ENCODE data around the gene GABRB1.

GABRB1 gene

DNA sequence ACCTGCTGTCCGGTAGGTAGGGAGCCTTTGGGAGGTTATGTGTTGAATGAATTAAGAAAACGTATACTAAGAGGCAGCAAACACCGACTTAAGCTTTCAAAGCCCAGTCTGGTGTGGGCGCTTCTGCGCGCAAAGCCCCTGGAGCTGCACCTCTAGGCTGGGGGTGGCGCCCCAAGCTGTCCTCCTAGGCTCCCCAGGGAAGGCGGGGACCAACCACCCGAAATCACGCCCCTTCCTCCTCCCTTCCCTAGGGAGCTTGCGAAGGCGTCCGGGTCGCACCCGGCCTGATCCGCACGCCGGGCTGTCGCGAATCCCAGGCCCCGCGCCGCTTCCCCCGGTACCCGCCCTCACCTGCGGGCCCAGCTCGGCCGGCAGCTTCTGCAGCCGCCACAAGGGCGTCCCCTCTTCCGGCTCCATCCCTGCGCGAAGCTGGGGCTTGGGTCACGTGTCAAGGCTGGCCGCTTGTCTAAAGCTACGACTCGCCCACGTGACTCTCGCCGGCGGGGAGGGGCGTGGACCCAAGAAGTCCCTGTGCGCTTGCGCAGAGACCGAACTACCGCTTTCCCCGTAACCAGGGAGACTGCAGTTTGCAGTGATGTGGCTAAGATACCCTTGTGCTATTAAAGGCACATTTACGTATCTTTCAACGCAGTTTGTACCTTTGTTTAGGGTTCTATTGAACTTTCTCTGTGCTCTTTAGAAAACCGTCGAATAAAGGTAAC lies 432.0 kb downstream of the GABRB1 start, which contains the start of gene COMMD8:
TSS of gene COMMD8 (minus strand) at position 468 of the 722 bp plus-strand sequence. CDS start at position 417, 51 bp downstream.
- peaks cover 16% of the 10 kb centered on the region; the same call in 1 of the 2 replicates for H3K36me3 ChIP-seq (ENCODE audit: insufficient read depth, low read length)
- peak within 1 kb of the TSS; percentile 79 for H3K4me2 ChIP-seq (ENCODE audit: low read length)
- peak within 1 kb of the TSS; percentile 54; the same call in 1 of the 2 replicates for H2AFZ ChIP-seq (ENCODE audit: low read length)
- H3K27me3 ChIP-seq (ENCODE audit: insufficient read depth, low read length), result no peaks in the 10 kb centered on the region
- H3F3A ChIP-seq (ENCODE audit: insufficient read depth, low read length), result no peaks in the 10 kb centered on the region
- peak within 1 kb of the TSS; percentile 68 for H3K9ac ChIP-seq (ENCODE audit: low read length)
- H3K4me3 ChIP-seq (ENCODE audit: low read depth, low read length, poor library complexity, severe bottlenecking), result peak within 1 kb of the TSS; percentile 74
- no peaks in the 10 kb centered on the region for H3K79me2 ChIP-seq (ENCODE audit: insufficient read depth, low read length)
- no peaks in the 10 kb centered on the region for H4K20me1 ChIP-seq (ENCODE audit: insufficient read depth, low read length)
- no peaks in the 10 kb centered on the region for H3K9me2 ChIP-seq (ENCODE audit: low read depth, low read length)
- H3K4me1 ChIP-seq (ENCODE audit: insufficient read depth, low read length, severe bottlenecking), result peaks cover 35% of the 10 kb centered on the region
- TF ChIP-seq, protein P1, sequence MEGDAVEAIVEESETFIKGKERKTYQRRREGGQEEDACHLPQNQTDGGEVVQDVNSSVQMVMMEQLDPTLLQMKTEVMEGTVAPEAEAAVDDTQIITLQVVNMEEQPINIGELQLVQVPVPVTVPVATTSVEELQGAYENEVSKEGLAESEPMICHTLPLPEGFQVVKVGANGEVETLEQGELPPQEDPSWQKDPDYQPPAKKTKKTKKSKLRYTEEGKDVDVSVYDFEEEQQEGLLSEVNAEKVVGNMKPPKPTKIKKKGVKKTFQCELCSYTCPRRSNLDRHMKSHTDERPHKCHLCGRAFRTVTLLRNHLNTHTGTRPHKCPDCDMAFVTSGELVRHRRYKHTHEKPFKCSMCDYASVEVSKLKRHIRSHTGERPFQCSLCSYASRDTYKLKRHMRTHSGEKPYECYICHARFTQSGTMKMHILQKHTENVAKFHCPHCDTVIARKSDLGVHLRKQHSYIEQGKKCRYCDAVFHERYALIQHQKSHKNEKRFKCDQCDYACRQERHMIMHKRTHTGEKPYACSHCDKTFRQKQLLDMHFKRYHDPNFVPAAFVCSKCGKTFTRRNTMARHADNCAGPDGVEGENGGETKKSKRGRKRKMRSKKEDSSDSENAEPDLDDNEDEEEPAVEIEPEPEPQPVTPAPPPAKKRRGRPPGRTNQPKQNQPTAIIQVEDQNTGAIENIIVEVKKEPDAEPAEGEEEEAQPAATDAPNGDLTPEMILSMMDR (IDR thresholded peaks at IDR 0.05; ENCODE audit: low read length), result no peak; the same call in 1 of the 2 replicates
- no peak for TF ChIP-seq EZH2 (IDR thresholded peaks at IDR 0.05; ENCODE audit: borderline replicate concordance, low read length)
- H3K27ac ChIP-seq (ENCODE audit: low read depth, low read length, poor library complexity, severe bottlenecking), result peak within 1 kb of the TSS; percentile 75
- no peaks in the 10 kb centered on the region for H3K9me3 ChIP-seq (ENCODE audit: low read length)

DNA sequence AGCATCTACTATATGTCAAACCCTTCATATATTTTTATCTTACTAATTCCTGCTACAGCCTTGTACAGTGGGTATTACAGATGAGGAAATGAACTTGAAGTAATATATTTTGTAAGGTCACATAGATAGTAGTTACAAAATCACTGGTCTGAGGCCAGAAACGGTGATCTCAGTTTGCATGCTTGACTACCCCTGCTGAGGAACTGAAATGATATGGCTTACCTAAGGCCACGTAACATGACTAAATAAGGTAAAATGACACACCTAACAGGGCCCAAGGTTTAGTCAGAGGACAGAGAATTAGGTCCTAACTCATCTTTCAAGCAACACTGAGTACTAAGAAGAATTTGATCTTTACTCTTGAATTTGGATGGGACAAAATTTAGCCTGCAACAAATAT lies 433.6 kb downstream of the GABRB1 start:
- H3K9me2 ChIP-seq (ENCODE audit: low read depth, low read length), result no peaks in the 10 kb centered on the region
- H3K27me3 ChIP-seq (ENCODE audit: insufficient read depth, low read length), result no peaks in the 10 kb centered on the region
- TF ChIP-seq, protein P1 (IDR thresholded peaks at IDR 0.05; ENCODE audit: low read length), result no peak
- no peak for TF ChIP-seq EZH2 (IDR thresholded peaks at IDR 0.05; ENCODE audit: borderline replicate concordance, low read length)
- no peaks in the 10 kb centered on the region for H3K9me3 ChIP-seq (ENCODE audit: low read length)
- no peak overlapping the region for H3K9ac ChIP-seq (ENCODE audit: low read length)
- H3F3A ChIP-seq (ENCODE audit: insufficient read depth, low read length), result no peaks in the 10 kb centered on the region
- H3K4me2 ChIP-seq (ENCODE audit: low read length), result no peak overlapping the region
- H4K20me1 ChIP-seq (ENCODE audit: insufficient read depth, low read length), result no peaks in the 10 kb centered on the region
- peaks cover under 1% of the 10 kb centered on the region; the same call in 1 of the 2 replicates for H3K36me3 ChIP-seq (ENCODE audit: insufficient read depth, low read length)
- no peaks in the 10 kb centered on the region for H3K79me2 ChIP-seq (ENCODE audit: insufficient read depth, low read length)
- H2AFZ ChIP-seq (ENCODE audit: low read length), result no peak overlapping the region
- peak overlapping the region; percentile 75 for H3K27ac ChIP-seq (ENCODE audit: low read depth, low read length, poor library complexity, severe bottlenecking)
- H3K4me3 ChIP-seq (ENCODE audit: low read depth, low read length, poor library complexity, severe bottlenecking), result no peak overlapping the region
- H3K4me1 ChIP-seq (ENCODE audit: insufficient read depth, low read length, severe bottlenecking), result peaks cover 35% of the 10 kb centered on the region

DNA sequence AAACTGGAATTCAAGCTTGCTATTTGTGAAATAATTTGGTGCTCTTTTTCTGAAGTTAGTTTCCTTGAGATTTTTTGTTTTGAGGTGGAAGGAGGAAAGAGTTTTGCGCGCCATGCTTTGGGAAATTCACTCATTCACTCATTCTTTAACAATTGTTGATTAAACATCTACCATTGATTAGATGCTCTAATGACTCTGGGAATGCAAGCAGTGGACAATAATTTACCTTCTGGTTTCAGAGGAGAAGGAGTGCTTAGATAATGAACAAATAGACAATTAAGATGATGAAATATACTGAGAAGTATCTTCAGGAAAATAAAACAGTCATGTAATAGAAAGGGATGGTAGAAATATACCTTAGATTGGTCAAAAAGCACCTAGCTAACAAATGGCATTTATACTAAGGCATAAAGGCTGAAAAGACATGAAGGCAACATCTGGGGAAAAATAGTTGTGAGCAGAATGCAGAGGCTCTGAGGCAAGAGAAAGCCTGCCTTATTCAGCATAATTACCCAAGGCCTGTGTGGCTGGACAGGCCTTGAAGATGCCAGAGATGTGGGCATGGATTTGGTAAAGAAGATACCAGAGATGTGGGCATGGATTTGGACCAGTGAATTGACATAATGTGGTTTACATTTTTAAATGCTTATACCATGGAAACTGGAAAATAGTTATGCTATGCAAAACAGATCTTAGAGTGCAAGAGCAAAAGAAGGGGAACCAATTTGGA lies 434.9 kb downstream of the GABRB1 start:
- no peak overlapping the region for H3K4me2 ChIP-seq (ENCODE audit: low read length)
- H3K4me3 ChIP-seq (ENCODE audit: low read depth, low read length, poor library complexity, severe bottlenecking), result no peak overlapping the region
- H3K27me3 ChIP-seq (ENCODE audit: insufficient read depth, low read length), result no peaks in the 10 kb centered on the region
- H3K9me2 ChIP-seq (ENCODE audit: low read depth, low read length), result no peaks in the 10 kb centered on the region
- no peak overlapping the region for H3K9ac ChIP-seq (ENCODE audit: low read length)
- H3K9me3 ChIP-seq (ENCODE audit: low read length), result no peaks in the 10 kb centered on the region
- peak overlapping the region; percentile 75 for H3K27ac ChIP-seq (ENCODE audit: low read depth, low read length, poor library complexity, severe bottlenecking)
- H3K36me3 ChIP-seq (ENCODE audit: insufficient read depth, low read length), result no peaks in the 10 kb centered on the region
- H4K20me1 ChIP-seq (ENCODE audit: insufficient read depth, low read length), result no peaks in the 10 kb centered on the region
- H2AFZ ChIP-seq (ENCODE audit: low read length), result no peak overlapping the region
- no peaks in the 10 kb centered on the region for H3K79me2 ChIP-seq (ENCODE audit: insufficient read depth, low read length)
- no peaks in the 10 kb centered on the region for H3F3A ChIP-seq (ENCODE audit: insufficient read depth, low read length)
- TF ChIP-seq, protein P1 (IDR thresholded peaks at IDR 0.05; ENCODE audit: low read length), result no peak
- TF ChIP-seq EZH2 (IDR thresholded peaks at IDR 0.05; ENCODE audit: borderline replicate concordance, low read length), result no peak
- H3K4me1 ChIP-seq (ENCODE audit: insufficient read depth, low read length, severe bottlenecking), result peaks cover 35% of the 10 kb centered on the region
